Type B pancreatic cell (in vitro differentiated cells): ENCODE measurements around the gene TMBIM1. TPM values are rescaled to one million over a fixed set of nuclear protein-coding genes. Genes with fewer than 3 reads are reported as not detected.
"Not testable (repeated sequence)": the region's sequence is repeated elsewhere in the genome, so short reads cannot be mapped to it uniquely, and the experiment has no call there.

Source experiments
- DNase-seq: peaks from one replicate; pipeline ENCODE4 v3.0.0; 2021; ENCODE audit warnings: mixed read lengths; ENCODE audit not compliant: unreplicated experiment; ENCODE audit errors: extremely low spot score
- H3K27ac Mint-ChIP-seq: 2 replicates; pipeline ENCODE4 v1.8.0; 2021; ENCODE audit warnings: mild to moderate bottlenecking, mixed read lengths
- H3K27me3 Mint-ChIP-seq: 2 replicates; pipeline ENCODE4 v1.8.0; 2021; ENCODE audit warnings: mixed read lengths
- H3K36me3 Mint-ChIP-seq: 2 replicates; pipeline ENCODE4 v1.8.0; 2021; ENCODE audit warnings: mixed read lengths
- H3K4me1 Mint-ChIP-seq: one replicate; pipeline ENCODE4 v1.8.0; 2021; ENCODE audit warnings: mixed read lengths; ENCODE audit not compliant: unreplicated experiment
- H3K4me3 Mint-ChIP-seq: 2 replicates; pipeline ENCODE4 v1.8.0; 2021; ENCODE audit warnings: mild to moderate bottlenecking, mixed read lengths
- H3K9me3 Mint-ChIP-seq: 2 replicates; pipeline ENCODE4 v1.8.0; 2021; ENCODE audit warnings: mixed read lengths
- CTCF ChIP-seq: fragments of 200-600 bp; sonication (generic); conservative IDR thresholded peaks from 2 replicates; pipeline ENCODE4 v1.5.0; 2021; ENCODE audit warnings: antibody characterized with exemption, mild to moderate bottlenecking
- total RNA-seq: library from RNA; stranded (reverse); gene quantifications from 2 replicates; pipeline ENCODE4 v1.2.1, GENCODE V29; 2021; ENCODE audit warnings: low replicate concordance

TMBIM1 gene
- total RNA-seq, 1 donor from 2014 or later: 94.5 TPM

DNA sequence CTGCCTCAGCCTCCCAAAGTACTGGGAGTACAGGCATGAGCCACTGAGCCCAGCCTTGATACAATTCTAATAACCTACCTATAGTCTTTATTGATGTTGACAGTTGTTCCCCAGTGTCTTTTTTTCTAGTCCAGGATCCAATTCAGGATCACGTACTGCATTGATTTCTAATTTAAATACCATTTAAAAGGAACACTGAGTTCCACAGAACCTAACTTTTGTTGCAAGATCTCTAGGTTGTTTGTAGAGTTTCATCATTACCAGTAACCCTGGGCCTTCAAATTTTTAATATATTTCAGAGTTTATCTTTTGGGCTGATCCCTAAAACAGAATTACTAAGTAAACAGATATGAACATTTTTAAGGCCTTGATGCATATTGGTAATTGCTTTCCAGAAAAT lies 21.1 kb upstream of the TMBIM1 start:
- H3K4me3 Mint-ChIP-seq: no peak overlapping the region
- H3K36me3 Mint-ChIP-seq: no peaks in the 10 kb centered on the region
- no peak overlapping the region for H3K27ac Mint-ChIP-seq
- no peak for DNase-seq
- H3K27me3 Mint-ChIP-seq: no peaks in the 10 kb centered on the region
- no peak for TF ChIP-seq CTCF
- no peaks in the 10 kb centered on the region for H3K9me3 Mint-ChIP-seq
- H3K4me1 Mint-ChIP-seq: peaks cover 37% of the 10 kb centered on the region

GRCh38 chr2:218312267-218312756 lies 20.0 kb upstream of the TMBIM1 start:
- H3K4me3 Mint-ChIP-seq: peak overlapping the region; percentile 3
- H3K36me3 Mint-ChIP-seq: no peaks in the 10 kb centered on the region
- H3K4me1 Mint-ChIP-seq: peaks cover 41% of the 10 kb centered on the region
- no peak for DNase-seq
- no peaks in the 10 kb centered on the region for H3K9me3 Mint-ChIP-seq
- no peaks in the 10 kb centered on the region for H3K27me3 Mint-ChIP-seq
- H3K27ac Mint-ChIP-seq: peak overlapping the region; percentile 65
- no peak for TF ChIP-seq CTCF

DNA sequence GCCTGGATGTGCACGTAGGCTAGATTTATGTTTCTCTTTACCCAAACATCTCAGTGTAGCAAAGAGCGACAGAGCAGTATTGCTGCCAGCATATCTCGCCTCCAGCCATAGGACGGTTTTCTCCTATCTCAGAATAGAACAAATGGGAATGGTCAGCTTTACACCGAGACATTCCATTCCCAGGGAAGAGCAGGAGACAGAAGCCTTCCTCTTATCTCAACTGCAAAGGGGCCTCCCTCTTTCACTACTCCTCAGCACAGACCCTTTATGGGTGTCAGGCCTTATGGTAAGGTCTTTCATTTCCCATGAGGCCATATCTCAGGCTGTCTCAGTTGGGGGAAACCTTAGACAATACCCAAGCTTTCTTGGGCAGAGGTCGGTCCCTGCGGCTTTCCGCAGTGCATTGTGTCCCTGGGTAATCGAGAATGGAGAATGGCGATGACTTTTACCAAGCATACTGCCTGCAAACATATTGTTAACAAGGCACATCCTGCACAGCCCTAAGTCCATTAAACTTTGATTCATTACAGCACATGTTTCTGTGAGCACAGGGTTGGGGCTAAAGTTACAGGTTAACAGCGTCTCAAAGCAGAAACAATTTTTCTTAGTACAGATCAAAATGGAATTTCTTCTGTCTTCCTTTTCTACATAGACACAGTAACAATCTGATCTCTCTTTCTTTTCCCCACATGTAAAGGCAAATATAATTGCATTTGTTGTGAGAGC lies 19.4 kb upstream of the TMBIM1 start:
- not testable (repeated sequence) for H3K27me3 Mint-ChIP-seq, H3K36me3 Mint-ChIP-seq, DNase-seq, H3K9me3 Mint-ChIP-seq
- H3K27ac Mint-ChIP-seq: peak overlapping the region; percentile 65
- peaks cover 35% of the 10 kb centered on the region for H3K4me1 Mint-ChIP-seq
- H3K4me3 Mint-ChIP-seq: peak overlapping the region; percentile 47

GRCh38 chr2:218310853-218311540 lies 18.7 kb upstream of the TMBIM1 start:
- peaks cover 30% of the 10 kb centered on the region for H3K4me1 Mint-ChIP-seq
- peak overlapping the region; percentile 47 for H3K4me3 Mint-ChIP-seq
- no peaks in the 10 kb centered on the region for H3K27me3 Mint-ChIP-seq
- H3K27ac Mint-ChIP-seq: peak overlapping the region; percentile 65
- no peaks in the 10 kb centered on the region for H3K36me3 Mint-ChIP-seq
- H3K9me3 Mint-ChIP-seq: no peaks in the 10 kb centered on the region
- no peak for TF ChIP-seq CTCF
- no peak for DNase-seq

DNA sequence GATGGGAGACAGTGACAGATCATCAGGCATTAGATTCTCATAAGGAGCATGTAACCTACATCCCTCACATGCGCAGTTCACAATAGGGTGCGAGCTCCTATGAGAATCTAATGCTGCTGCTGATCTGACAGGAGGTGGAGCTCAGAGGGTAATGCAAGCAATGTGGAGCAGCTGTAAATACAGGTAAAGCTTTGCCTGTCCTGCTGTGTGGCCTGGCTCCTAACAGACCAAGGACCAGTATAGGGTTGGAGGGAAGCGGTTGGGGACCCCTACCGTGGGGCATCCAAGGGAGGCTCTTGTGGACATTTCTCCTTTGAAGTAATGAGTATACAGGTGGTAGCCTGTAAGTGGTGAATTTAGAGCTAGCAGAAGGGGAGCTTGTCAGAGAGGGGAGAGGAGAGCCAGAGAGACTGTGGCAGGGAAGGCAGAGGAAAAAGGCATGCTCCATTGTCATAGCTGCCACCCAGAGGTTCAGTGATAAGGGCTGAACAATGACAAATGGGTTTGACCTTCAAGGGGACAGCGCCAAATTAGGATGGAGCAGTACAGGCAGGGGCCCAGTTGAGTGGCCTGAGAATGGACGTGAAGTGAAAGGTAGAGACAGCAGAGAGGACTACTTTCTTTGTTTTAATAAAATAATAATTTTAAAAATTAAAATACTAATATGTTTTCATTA lies 15.2 kb upstream of the TMBIM1 start:
- Mint-ChIP-seq H3K27me3 (no peaks in the 10 kb centered on the region), H3K9me3 (no peaks in the 10 kb centered on the region), H3K4me1 (peaks cover 23% of the 10 kb centered on the region), H3K4me3 (no peak overlapping the region), H3K27ac (peak overlapping the region; percentile 22), H3K36me3 (no peaks in the 10 kb centered on the region)
- TF ChIP-seq CTCF: no peak
- DNase-seq: no peak
